AG04449 (cell line): Measurements from ENCODE around the gene SUGCT.
A peak's percentile ranks its signal among the peaks of the same experiment; 100 is the strongest.

Experiments used
- CTCF ChIA-PET: fragments of 350-600 bp; formaldehyde crosslinking; extraction: SDS; loops from one replicate; lab custom pipeline; 2021; ENCODE audit warnings: antibody characterized with exemption; lab: Yijun Ruan, JAX
- POLR2A ChIA-PET: fragments of 400-600, 350-600 bp; formaldehyde crosslinking; extraction: SDS; loops from one replicate; lab custom pipeline; 2020; ENCODE audit warnings: antibody characterized with exemption, inconsistent platforms; lab: Yijun Ruan, JAX
- DNase-seq: peaks from one replicate; pipeline ENCODE4 v3.0.0-alpha.2; 2010; ENCODE audit warnings: low read depth, low spot score
- H3K4me3 ChIP-seq: 2 replicates; pipeline ENCODE4 v1.5.1; 2011; ENCODE audit warnings: low read depth, mild to moderate bottlenecking, control low read depth, low read length
- CTCF ChIP-seq: IDR thresholded peaks from one replicate; pipeline ENCODE4 v1.5.1; 2011; ENCODE audit warnings: mild to moderate bottlenecking, moderate library complexity, low read length, control low read depth, inconsistent platforms; ENCODE audit not compliant: insufficient read depth; ENCODE audit errors: missing control alignments

SUGCT gene

GRCh38 chr7:40219917-40220316 is 85.1 kb downstream of the SUGCT start:
- CTCF ChIA-PET = interaction anchor here (0.7 to 2.5 kb wide), 3 partner anchors 12 to 1485 kb away, joined by 3 to 12 read pairs (median 5); no protein-coding TSS in a partner anchor
- POLR2A ChIA-PET = no interaction called here
- no peak for TF ChIP-seq CTCF

GRCh38 chr7:40220421-40220911 is 85.7 kb downstream of the SUGCT start:
- ChIA-PET POLR2A (interaction anchor here (0.6 kb wide), 1 partner anchor 304 kb away, joined by 4 read pairs; no protein-coding TSS in a partner anchor), CTCF (interaction anchor here (0.6 to 2.5 kb wide), 3 partner anchors 11 to 1697 kb away, joined by 3 to 12 read pairs (median 5); no protein-coding TSS in a partner anchor)
- no peak for TF ChIP-seq CTCF
- DNase-seq = no peak
- no peak overlapping the region for H3K4me3 ChIP-seq

More at GRCh38 chr7:40219917-40220316, 85.1 kb downstream of the SUGCT start:
- DNase-seq = peak; percentile 72
- no peak overlapping the region for H3K4me3 ChIP-seq

GRCh38 chr7:40221836-40222235 is 87.0 kb downstream of the SUGCT start:
- no peak for TF ChIP-seq CTCF
- CTCF ChIA-PET = interaction anchor here (1.5 to 2.5 kb wide), 2 partner anchors 10 to 11 kb away, joined by 12 to 19 read pairs; no protein-coding TSS in a partner anchor
- peak; percentile 93 for DNase-seq
- POLR2A ChIA-PET = interaction anchor here (0.6 to 0.7 kb wide), 4 partner anchors 10 to 93 kb away, joined by 3 to 4 read pairs (median 4); no protein-coding TSS in a partner anchor
- H3K4me3 ChIP-seq = no peak overlapping the region

- no peak for DNase-seq
- CTCF ChIA-PET = interaction anchor here (0.8 kb wide), 1 partner anchor 8 kb away, joined by 6 read pairs; no protein-coding TSS in a partner anchor
- H3K4me3 ChIP-seq = no peak overlapping the region
- POLR2A ChIA-PET = no interaction called here
- no peak for TF ChIP-seq CTCF
These were observed 88.8 kb downstream of the SUGCT start for GRCh38 chr7:40223451-40224127.

- no peak for TF ChIP-seq CTCF
- CTCF ChIA-PET = interaction anchor here (0.9 to 1.4 kb wide), 2 partner anchors 30 to 98 kb away, joined by 3 read pairs; no protein-coding TSS in a partner anchor
- POLR2A ChIA-PET = no interaction called here
- DNase-seq = no peak
- H3K4me3 ChIP-seq = no peak overlapping the region
These were observed 95.3 kb downstream of the SUGCT start for GRCh38 chr7:40230101-40230500.

GRCh38 chr7:40231796-40232195 is 97.0 kb downstream of the SUGCT start:
- no peak for TF ChIP-seq CTCF
- DNase-seq = no peak
- ChIA-PET CTCF (interaction anchor here (0.6 to 3.3 kb wide), 53 partner anchors 8 to 1708 kb away, joined by 3 to 46 read pairs (median 4); partner anchors contain the start of gene SUGCT), POLR2A (interaction anchor here (0.9 kb wide), 1 partner anchor 10 kb away, joined by 4 read pairs; no protein-coding TSS in a partner anchor)
- no peak overlapping the region for H3K4me3 ChIP-seq
